ENCODE measurements around the gene ASIC3.

- TF ChIP-seq CTCF (IDR thresholded peaks at IDR 0.05) = no peak
- TF ChIP-seq POLR2AphosphoS5 (IDR thresholded peaks at IDR 0.05) = no peak
Observed at GRCh38 chr7:151064454-151064853, 16.1 kb downstream of the ASIC3 start.

Measured in esophagus muscularis mucosa (tissue), 3 donors.